ENCODE results near the gene DENND1A.

DNA sequence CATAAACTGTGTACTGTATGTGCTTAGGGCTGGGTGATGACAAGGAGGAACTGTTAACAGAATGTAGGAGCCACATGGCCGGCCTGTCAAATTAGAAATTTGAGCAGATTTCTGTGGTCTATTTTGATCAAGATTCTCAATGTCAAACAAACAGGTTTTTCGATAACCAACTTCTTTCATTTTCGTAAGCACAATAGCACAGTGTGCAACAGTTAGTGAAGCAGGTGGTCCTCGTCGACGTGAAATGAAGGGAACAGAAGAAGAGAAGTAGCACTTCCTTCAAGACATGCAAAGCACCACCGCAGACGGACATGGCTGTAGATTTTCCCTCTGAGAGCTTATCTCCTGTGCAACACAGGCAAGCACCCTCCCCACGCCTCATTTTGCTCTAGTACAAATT, 321.8 kb downstream of the DENND1A start:
- no peak for TF ChIP-seq EP300 (IDR thresholded peaks at IDR 0.05; ENCODE audit: low read depth in 2 of 2, low read length in 2 of 2)
- no peak for TF ChIP-seq EP300 (CRISPR knock-in tag; IDR thresholded peaks at IDR 0.05; ENCODE audit: borderline replicate concordance)
- TF ChIP-seq POLR2A (IDR thresholded peaks at IDR 0.05; ENCODE audit: insufficient read depth in 1 of 2, low read depth in 2 of 2, low read length in 2 of 2), result no peak
- no peak for TF ChIP-seq HDAC2 (CRISPR knock-in tag; IDR thresholded peaks at IDR 0.05)
- no peak for TF ChIP-seq ZKSCAN8 (CRISPR knock-in tag; IDR thresholded peaks at IDR 0.05; ENCODE audit: borderline replicate concordance)
- no peak for TF ChIP-seq RFX5 (IDR thresholded peaks at IDR 0.05; ENCODE audit: low read depth, low read length)
- TF ChIP-seq KAT8 (CRISPR knock-in tag; IDR thresholded peaks at IDR 0.05), result no peak
